ENCODE results near the gene ULK1.

ULK1 gene

DNA sequence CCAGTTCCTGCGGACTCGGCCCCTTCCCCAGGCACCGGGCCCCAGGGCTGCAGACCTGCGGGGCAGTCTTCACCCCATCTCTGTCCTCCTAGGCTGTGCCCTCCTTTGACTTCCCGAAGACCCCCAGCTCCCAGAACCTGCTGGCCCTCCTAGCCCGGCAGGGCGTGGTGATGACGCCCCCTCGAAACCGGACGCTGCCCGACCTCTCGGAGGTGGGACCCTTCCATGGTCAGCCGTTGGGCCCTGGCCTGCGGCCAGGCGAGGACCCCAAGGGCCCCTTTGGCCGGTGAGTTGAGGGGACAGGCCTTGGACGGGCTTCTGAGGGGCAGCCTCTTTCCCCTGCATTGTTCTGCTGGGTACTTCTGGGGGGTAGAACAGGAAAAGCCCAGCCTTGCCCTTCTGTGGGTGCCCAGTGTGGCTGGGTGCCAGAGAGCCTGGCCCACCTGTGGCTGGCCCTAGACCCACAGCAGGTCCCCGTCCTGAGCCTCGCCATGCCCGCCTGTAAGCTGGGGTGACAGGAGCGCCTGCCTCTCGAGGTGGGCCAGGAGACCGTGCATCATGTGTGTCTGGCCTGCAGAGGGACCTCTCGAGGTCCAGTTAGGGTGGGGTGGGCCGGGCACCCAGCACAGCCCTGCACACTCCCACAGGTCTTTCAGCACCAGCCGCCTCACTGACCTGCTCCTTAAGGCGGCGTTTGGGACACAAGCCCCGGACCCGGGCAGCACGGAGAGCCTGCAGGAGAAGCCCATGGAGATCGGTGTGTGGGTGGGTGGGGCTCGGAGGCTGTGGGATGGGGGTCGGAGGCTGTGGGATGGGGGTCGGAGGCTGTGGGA, 22.1 kb downstream of the ULK1 start:
- no peak for DNase-seq (ENCODE audit: low read depth, low spot score)
- no peak overlapping the region for H3K4me3 ChIP-seq (ENCODE audit: low read depth, low read length)
- TF ChIP-seq, protein P1, sequence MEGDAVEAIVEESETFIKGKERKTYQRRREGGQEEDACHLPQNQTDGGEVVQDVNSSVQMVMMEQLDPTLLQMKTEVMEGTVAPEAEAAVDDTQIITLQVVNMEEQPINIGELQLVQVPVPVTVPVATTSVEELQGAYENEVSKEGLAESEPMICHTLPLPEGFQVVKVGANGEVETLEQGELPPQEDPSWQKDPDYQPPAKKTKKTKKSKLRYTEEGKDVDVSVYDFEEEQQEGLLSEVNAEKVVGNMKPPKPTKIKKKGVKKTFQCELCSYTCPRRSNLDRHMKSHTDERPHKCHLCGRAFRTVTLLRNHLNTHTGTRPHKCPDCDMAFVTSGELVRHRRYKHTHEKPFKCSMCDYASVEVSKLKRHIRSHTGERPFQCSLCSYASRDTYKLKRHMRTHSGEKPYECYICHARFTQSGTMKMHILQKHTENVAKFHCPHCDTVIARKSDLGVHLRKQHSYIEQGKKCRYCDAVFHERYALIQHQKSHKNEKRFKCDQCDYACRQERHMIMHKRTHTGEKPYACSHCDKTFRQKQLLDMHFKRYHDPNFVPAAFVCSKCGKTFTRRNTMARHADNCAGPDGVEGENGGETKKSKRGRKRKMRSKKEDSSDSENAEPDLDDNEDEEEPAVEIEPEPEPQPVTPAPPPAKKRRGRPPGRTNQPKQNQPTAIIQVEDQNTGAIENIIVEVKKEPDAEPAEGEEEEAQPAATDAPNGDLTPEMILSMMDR (IDR thresholded peaks at IDR 0.05; ENCODE audit: insufficient read depth, low read length, missing control alignments), result no peak
- CTCF ChIA-PET, result no interaction called here
- POLR2A ChIA-PET, result no interaction called here

DNA sequence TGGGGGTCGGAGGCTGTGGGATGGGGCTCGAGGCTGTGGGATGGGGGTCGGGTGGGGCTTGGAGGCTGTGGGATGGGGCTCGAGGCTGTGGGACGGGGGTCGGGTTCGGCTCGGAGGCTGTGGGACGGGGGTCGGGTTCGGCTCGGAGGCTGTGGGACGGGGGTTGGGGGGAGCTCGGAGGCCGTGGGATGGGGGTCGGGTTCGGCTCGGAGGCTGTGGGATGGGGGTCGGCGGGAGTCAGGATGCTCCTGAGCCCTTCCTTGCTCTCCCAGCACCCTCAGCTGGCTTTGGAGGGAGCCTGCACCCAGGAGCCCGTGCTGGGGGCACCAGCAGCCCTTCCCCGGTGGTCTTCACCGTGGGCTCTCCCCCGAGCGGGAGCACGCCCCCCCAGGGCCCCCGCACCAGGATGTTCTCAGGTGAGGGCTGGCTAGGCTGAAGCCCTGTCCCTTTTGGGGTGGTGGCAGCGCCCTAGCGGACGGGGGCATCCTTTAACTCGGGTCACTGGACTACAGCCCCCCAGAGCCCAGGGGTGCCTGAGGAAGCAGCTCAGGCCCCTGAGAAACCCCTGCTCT, 22.8 kb downstream of the ULK1 start:
- no peak overlapping the region for H3K4me3 ChIP-seq (ENCODE audit: low read depth, low read length)
- ChIA-PET POLR2A (no interaction called here), CTCF (no interaction called here)
- DNase-seq (ENCODE audit: low read depth, low spot score), result no peak
- TF ChIP-seq, protein P1 (IDR thresholded peaks at IDR 0.05; ENCODE audit: insufficient read depth, low read length, missing control alignments), result no peak

DNA sequence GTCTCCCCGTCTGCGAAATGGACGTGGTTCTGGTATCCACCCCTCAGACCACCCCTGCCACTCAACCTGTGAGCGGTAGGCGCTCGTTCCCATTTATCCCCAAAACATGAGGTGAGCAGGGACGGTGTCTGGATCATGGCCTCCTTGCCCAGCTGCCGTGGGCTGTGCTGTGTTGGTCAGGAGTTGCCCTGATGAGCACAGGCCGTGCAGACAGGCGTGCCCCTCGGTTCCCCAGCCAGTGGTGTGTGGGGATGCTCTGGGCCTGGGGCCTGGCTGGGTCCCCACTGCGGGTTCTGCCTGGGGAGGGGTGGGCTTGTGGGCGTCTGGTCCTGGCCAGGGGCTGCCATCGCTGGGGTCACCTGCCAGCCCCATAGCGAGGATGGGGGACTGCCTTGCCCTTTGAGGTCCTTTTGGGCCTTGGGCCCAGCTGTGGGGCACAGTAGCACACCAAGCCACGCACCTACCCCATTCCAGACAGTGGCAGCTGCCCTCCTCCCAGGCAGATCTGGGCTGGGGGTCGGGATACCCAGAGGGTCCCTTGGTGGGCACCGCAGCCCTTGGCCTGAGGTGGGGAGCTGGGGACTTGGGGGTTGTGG, 23.4 kb downstream of the ULK1 start:
- no peak for DNase-seq (ENCODE audit: low read depth, low spot score)
- TF ChIP-seq, protein P1 (IDR thresholded peaks at IDR 0.05; ENCODE audit: insufficient read depth, low read length, missing control alignments), result no peak
- H3K4me3 ChIP-seq (ENCODE audit: low read depth, low read length), result no peak overlapping the region
- CTCF ChIA-PET, result no interaction called here
- POLR2A ChIA-PET, result no interaction called here

DNA sequence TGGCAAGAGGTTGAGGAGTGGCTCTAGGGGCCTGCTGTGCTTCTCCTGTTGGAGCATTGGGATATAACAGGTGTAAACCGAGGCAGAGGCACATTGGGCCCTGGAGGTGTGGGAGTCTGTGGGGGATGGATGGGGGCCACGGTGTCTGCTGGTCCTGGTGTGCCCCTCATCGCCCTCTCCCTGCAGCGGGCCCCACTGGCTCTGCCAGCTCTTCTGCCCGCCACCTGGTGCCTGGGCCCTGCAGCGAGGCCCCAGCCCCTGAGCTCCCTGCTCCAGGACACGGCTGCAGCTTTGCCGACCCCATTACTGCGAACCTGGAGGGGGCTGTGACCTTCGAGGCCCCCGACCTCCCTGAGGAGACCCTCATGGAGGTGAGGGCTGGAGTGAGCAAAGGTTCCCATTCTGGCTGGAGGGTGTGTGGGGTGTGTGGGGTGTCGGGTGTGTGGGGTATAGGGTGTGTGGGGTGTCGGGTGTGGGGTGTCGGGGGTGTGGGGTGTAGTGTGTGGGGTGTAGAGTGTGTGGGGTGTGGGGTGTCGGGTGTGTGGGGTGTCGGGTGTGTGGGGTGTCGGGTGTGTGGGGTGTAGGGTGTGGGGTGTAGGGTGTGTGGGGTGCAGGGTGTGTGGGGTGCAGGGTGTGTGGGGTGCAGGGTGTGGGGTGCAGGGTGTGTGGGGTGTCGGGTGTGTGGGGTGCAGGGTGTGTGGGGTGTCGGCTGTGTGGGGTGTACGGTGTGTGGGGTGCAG, 24.1 kb downstream of the ULK1 start:
- ChIA-PET POLR2A (no interaction called here), CTCF (no interaction called here)

DNA sequence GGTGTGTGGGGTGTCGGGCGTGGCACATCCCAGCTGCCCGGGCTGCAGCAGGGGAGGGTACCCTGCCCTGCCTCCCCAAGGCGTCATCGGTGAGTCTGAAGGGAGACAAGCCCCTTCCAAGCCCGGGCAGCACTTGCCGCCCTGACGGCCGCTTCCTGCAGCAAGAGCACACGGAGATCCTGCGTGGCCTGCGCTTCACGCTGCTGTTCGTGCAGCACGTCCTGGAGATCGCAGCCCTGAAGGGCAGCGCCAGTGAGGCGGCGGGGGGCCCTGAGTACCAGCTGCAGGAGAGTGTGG, 24.6 kb downstream of the ULK1 start:
- ChIA-PET CTCF (no interaction called here), POLR2A (no interaction called here)
- DNase-seq (ENCODE audit: low read depth, low spot score), result no peak
- no peak overlapping the region for H3K4me3 ChIP-seq (ENCODE audit: low read depth, low read length)
- TF ChIP-seq, protein P1 (IDR thresholded peaks at IDR 0.05; ENCODE audit: insufficient read depth, low read length, missing control alignments), result no peak

More for the DNA sequence above, 24.1 kb downstream of the ULK1 start:
- DNase-seq (ENCODE audit: low read depth, low spot score), result no peak
- TF ChIP-seq, protein P1 (IDR thresholded peaks at IDR 0.05; ENCODE audit: insufficient read depth, low read length, missing control alignments), result no peak
- H3K4me3 ChIP-seq (ENCODE audit: low read depth, low read length), result no peak overlapping the region
